Suprapubic skin (tissue), 4 donors: Measurements from ENCODE around the gene MYO7A.

Experiments
- CTCF ChIP-seq, 2 donors: fragments of 200-600 bp in 1 of 2; fragments of 450-650 bp in 1 of 2; sonication (generic) in 1 of 2; IDR thresholded peaks; one replicate each; pipeline ENCODE4 v1.5.1; 2016 to 2019; ENCODE audit warnings: antibody characterized with exemption in 2 of 2, mild to moderate bottlenecking in 1 of 2, moderate library complexity in 1 of 2
- EP300 ChIP-seq: sonication (generic); formaldehyde crosslinking; IDR thresholded peaks from one replicate; pipeline ENCODE4 v1.6.1; 2017; ENCODE audit warnings: antibody characterized with exemption
- POLR2A ChIP-seq, 2 donors: fragments of 450-650 bp; IDR thresholded peaks; one replicate each; pipeline ENCODE4 v1.6.1; 2017; ENCODE audit warnings: antibody characterized with exemption in 2 of 2, mild to moderate bottlenecking in 2 of 2, moderate library complexity in 2 of 2
- POLR2AphosphoS5 ChIP-seq, 3 donors: sonication (generic); formaldehyde crosslinking; IDR thresholded peaks; one replicate each; pipeline ENCODE4 v1.6.1; 2017; ENCODE audit warnings: antibody characterized with exemption in 3 of 3

- TF ChIP-seq POLR2A (IDR thresholded peaks at IDR 0.05) (no peak), CTCF (IDR thresholded peaks at IDR 0.05) (no peak), POLR2AphosphoS5 (IDR thresholded peaks at IDR 0.05) (no peak), EP300 (no peak)
Measured at GRCh38 chr11:77179048-77179447, 51.0 kb downstream of the MYO7A start.
